ENCODE data around the gene ECHS1.

- TF ChIP-seq POLR2AphosphoS5 (IDR thresholded peaks at IDR 0.05): no peak
- TF ChIP-seq CTCF (IDR thresholded peaks at IDR 0.05 in 8 of 11, conservative IDR thresholded peaks at IDR 0.05 in 3 of 11): no peak
- TF ChIP-seq POLR2A (IDR thresholded peaks at IDR 0.05): no peak
Observed at GRCh38 chr10:133394801-133395221, 21.7 kb upstream of the ECHS1 start.

All from spleen (tissue), 7 donors.